ENCODE measurements around the gene UROD.
"Not testable (repeated sequence)": the region's sequence is repeated elsewhere in the genome, so short reads cannot be mapped to it uniquely, and the experiment has no call there.

UROD gene

DNA sequence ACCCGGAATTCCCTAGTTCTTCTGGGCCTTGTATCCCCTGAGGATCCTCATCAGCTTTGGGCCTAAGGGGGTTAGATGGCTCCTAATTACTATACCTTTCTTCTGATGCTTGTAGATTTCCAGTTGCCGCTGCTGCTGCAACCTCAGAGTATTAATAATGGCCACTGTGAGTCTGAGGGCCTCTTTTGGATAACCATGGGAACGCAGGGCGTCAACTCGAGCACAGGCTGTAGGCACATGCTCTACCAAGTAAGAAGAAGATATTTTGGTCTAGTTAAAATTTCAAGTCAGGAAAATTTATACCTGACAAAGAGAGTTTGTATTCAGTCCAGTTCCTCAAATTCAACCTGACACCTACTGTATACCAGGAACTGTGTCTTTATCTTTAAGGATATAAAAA, 28.2 kb downstream of the UROD start:
- TF ChIP-seq, protein P1, sequence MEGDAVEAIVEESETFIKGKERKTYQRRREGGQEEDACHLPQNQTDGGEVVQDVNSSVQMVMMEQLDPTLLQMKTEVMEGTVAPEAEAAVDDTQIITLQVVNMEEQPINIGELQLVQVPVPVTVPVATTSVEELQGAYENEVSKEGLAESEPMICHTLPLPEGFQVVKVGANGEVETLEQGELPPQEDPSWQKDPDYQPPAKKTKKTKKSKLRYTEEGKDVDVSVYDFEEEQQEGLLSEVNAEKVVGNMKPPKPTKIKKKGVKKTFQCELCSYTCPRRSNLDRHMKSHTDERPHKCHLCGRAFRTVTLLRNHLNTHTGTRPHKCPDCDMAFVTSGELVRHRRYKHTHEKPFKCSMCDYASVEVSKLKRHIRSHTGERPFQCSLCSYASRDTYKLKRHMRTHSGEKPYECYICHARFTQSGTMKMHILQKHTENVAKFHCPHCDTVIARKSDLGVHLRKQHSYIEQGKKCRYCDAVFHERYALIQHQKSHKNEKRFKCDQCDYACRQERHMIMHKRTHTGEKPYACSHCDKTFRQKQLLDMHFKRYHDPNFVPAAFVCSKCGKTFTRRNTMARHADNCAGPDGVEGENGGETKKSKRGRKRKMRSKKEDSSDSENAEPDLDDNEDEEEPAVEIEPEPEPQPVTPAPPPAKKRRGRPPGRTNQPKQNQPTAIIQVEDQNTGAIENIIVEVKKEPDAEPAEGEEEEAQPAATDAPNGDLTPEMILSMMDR (conservative IDR thresholded peaks at IDR 0.05; ENCODE audit: low read depth, low read length), result no peak

DNA sequence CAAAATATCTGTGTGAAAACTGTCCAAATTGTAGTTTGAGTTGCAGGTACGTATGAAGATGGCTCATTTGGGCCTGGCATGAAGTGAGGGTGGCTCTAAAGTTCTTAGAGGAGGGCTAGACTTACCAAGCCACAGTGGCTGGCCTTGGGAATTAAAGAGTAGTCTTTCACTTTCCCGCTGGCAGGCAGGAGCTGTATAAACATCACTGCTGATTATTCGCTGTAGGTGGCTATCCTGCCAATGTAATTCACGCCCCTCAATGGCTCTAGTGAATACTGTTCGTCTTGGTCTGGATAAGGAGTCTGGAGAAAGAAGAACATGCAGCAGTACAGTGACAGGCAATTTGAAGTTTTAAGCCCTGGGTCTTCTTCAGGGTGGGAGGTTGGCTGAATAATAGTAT, 31.0 kb downstream of the UROD start:
- TF ChIP-seq, protein P1 (conservative IDR thresholded peaks at IDR 0.05; ENCODE audit: low read depth, low read length), result no peak
- no peak for DNase-seq (ENCODE audit: low read depth)
- H3K4me3 ChIP-seq (ENCODE audit: low read length), result no peak overlapping the region

More for the DNA sequence above, 28.2 kb downstream of the UROD start:
- no peak for DNase-seq (ENCODE audit: low read depth)
- H3K4me3 ChIP-seq (ENCODE audit: low read length), result no peak overlapping the region

GRCh38 chr1:45044916-45045315, 32.9 kb downstream of the UROD start:
- H3K4me3 ChIP-seq (ENCODE audit: low read length), result no peak overlapping the region
- TF ChIP-seq, protein P1 (conservative IDR thresholded peaks at IDR 0.05; ENCODE audit: low read depth, low read length), result no peak
- DNase-seq (ENCODE audit: low read depth), result no peak

DNA sequence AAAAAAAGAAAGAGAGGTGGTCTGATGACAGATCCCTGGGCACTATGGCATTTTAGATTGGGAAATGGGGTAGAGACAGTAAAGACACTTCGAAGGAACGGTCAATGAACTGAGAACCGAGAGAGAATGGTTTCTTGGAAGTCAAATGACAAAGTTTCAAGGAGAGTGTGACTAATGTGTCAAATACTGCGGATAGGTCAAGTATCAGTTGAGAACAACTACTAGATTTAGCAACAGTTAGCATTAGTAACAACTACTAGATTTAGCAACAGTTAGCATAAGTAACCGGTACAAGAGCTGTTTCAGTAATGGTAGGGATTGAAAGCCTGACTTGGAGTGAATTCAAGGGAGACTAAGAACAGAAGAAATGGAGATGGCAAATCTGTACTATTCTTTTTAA, 35.0 kb downstream of the UROD start:
- DNase-seq (ENCODE audit: low read depth), result no peak
- TF ChIP-seq, protein P1 (conservative IDR thresholded peaks at IDR 0.05; ENCODE audit: low read depth, low read length), result no peak
- no peak overlapping the region for H3K4me3 ChIP-seq (ENCODE audit: low read length)

DNA sequence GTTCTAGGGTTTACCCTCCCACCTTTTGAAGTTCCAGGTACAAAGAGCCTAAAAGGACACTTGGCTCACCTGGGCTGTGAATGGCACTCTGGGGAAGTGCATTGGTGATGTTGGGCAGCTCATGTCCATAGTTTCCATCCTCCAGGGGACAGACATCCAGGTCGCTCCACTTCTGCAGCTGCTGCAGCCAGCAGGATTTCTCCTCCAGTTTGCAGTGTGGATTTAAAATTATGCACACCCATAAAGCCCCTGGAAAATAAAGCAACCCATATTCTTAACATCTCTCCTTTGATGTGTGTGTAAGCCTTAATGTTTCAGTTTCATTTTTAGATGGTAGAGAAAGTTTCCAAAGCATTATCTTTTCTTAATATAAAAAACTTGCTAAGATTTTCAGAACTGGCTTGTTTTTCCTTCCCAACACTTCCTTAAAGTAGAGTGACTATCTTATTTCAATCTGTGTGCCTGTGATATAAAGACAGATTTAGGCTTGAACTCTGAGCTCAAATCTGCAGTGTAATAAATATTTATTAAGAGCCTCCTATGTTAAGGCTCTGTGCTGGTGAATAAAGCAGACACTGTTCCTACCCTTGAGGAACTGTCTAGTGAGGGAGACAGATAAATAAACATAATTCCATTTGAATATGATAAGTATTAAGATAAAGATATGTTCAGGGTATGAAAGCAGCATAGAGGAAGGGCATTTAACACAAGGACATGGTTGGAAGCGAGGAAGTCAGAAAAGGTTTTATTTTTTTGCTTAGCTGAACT, 39.1 kb downstream of the UROD start:
- DNase-seq (ENCODE audit: low read depth), result no peak
- H3K4me3 ChIP-seq (ENCODE audit: low read length), result no peak overlapping the region
- TF ChIP-seq, protein P1 (conservative IDR thresholded peaks at IDR 0.05; ENCODE audit: low read depth, low read length), result no peak

DNA sequence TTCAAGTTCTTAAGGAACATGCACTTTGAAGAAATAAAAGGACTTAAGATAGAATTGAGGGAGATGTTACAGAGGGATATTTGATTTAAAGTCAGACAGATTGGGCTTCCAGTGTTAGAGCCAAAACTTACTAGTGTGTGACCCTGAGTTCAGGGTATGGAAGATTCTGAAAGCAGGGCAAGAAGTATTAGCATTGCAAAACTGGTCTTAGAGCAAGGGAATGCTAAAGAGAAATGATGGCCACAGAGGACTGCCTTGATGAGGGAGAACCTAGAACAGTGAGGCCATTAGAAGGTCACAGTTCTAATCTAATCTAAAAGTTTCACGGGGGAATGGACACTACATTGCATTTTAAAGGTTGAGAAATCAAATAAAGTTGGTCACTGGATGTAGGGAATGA, 45.5 kb downstream of the UROD start:
- H3K4me3 ChIP-seq (ENCODE audit: low read length), result no peak overlapping the region
- TF ChIP-seq, protein P1 (conservative IDR thresholded peaks at IDR 0.05; ENCODE audit: low read depth, low read length), result no peak
- DNase-seq (ENCODE audit: low read depth), result no peak

GRCh38 chr1:45059829-45060228, 47.8 kb downstream of the UROD start:
- TF ChIP-seq, protein P1 (conservative IDR thresholded peaks at IDR 0.05; ENCODE audit: low read depth, low read length), result no peak
- no peak overlapping the region for H3K4me3 ChIP-seq (ENCODE audit: low read length)

DNA sequence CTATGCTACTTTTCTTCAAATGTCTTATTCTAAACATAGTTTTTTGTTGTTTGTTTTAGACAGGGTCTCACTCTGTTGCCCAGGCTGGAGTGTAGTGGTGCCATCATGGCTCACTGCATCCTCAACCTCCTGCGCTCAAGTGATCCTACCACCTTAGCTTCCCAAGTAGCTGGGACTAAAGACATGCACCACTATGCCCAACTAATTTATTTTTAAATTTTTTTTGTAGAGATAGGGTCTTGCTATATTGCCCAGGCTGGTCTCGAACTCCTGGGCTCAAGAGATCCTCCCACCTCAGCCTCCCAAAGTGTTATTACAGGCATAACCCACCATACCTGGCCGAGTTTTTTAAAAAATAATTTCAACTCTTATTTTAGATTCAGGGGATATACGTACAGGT, 50.4 kb downstream of the UROD start:
- not testable (repeated sequence) for DNase-seq (ENCODE audit: low read depth)

More at GRCh38 chr1:45059829-45060228, 47.8 kb downstream of the UROD start:
- no peak for DNase-seq (ENCODE audit: low read depth)

More for the DNA sequence above, 50.4 kb downstream of the UROD start:
- H3K4me3 ChIP-seq (ENCODE audit: low read length), result not testable (repeated sequence)
